ENCODE data around the gene SCYGR2. TPM values are rescaled to one million over a fixed set of nuclear protein-coding genes. Genes with fewer than 3 reads are reported as not detected.
"Not testable (repeated sequence)": the region's sequence is repeated elsewhere in the genome, so short reads cannot be mapped to it uniquely, and the experiment has no call there.

SCYGR2 gene
- total RNA-seq (2014; rRNA removed; shearing (Covaris generic)) (not detected in 2 replicates), polyA plus RNA-seq (2016; fragmentation: Nextera tagmentation; extraction: Ambion mirVana) (not detected in 2 replicates)

DNA sequence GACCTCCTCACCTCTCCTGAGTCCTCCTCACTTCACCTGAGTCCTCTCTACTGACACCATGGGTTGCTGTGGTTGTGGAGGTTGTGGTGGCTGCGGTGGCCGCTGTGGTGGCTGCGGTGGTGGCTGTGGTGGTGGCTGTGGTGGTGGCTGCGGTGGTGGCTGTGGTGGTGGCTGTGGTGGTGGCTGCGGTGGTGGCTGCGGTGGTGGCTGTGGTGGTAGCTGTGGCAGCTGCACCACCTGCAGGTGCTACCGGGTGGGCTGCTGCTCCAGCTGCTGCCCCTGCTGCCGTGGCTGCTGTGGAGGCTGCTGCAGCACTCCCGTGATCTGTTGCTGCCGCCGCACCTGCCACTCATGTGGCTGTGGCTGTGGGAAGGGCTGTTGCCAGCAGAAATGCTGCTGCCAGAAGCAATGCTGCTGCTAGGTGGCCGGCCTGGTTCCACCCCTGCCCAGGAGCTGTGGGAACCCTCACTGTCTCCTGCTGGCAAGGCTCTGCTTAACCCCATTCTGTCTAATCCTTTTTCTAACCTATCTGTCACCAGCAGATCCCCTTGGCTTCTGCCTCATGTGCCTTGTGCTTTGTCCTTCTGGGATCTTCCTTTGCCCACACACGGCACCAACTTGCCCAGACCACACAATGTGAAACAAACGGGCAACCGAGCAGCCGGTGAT is at the start of gene SCYGR2:
TSS of gene SCYGR2 (plus strand) at position 59 of the 669 bp plus-strand sequence. CDS start at position 59, 0 bp downstream.
- in situ Hi-C loops (cut with MboI); H2AFZ ChIP-seq; H3K27ac ChIP-seq: not testable (repeated sequence)

DNA sequence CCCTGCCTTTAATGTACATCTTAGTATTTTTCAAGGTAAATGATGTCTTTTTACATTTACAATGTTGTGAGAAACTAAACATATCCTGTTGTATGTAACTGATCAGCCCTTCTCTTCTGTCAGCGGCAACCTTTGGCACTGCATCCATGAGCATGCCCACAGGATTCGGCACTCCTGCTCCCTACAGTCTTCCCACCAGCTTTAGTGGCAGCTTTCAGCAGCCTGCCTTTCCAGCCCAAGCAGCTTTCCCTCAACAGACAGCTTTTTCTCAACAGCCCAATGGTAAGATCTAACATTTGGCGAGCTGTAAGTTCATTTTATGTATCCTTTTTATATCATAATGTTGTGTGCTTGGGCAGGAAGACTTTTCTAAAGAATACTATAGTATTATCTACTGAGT is 46.9 kb upstream of the SCYGR2 start:
- peaks cover 53% of the 10 kb centered on the region for H3K79me2 ChIP-seq (ENCODE audit: insufficient read depth)
- WGBS, 2 experiments (ENCODE audit: low coverage in 1 of 2, low lambda C conversion rate in 2 of 2, missing lambda C conversion rate in 2 of 2), result 97 to 99% methylated on average over 3 of the region's 3 CpGs

More for the DNA sequence above, at the start of gene SCYGR2:
- not testable (repeated sequence) for H3K4me3 ChIP-seq; DNase-seq; H3K27me3 ChIP-seq (replicated peaks; ENCODE audit: insufficient read depth); H3K36me3 ChIP-seq (ENCODE audit: low read depth); H4K20me1 ChIP-seq (ENCODE audit: insufficient read depth); H3K4me2 ChIP-seq (ENCODE audit: unreplicated experiment); H3K9ac ChIP-seq; H3K4me1 ChIP-seq (ENCODE audit: insufficient read depth); H3F3A ChIP-seq (ENCODE audit: insufficient read depth); H3K9me3 ChIP-seq (ENCODE audit: low read depth); H3K79me2 ChIP-seq (ENCODE audit: insufficient read depth); H3K9me2 ChIP-seq (ENCODE audit: insufficient read depth)
- 69 to 79% methylated on average over 15 to 16 of the region's 16 CpGs for WGBS, 2 experiments (ENCODE audit: low coverage in 1 of 2, low lambda C conversion rate in 2 of 2, missing lambda C conversion rate in 2 of 2)

GRCh38 chr2:227562581-227562980 is 36.1 kb upstream of the SCYGR2 start:
- in situ Hi-C loops (cut with MboI), result no loop called here
- H3K9me3 ChIP-seq (ENCODE audit: low read depth), result no peaks in the 10 kb centered on the region
- TF ChIP-seq EZH2 (IDR thresholded peaks at IDR 0.05; ENCODE audit: insufficient read depth, poor library complexity, severe bottlenecking), result no peak
- TF ChIP-seq EZH2phosphoT487 (IDR thresholded peaks at IDR 0.05; ENCODE audit: insufficient read depth, low read depth), result no peak

More for the DNA sequence above, 46.9 kb upstream of the SCYGR2 start:
- Histone ChIP-seq H3K4me1 (ENCODE audit: insufficient read depth) (no peaks in the 10 kb centered on the region), H3K9ac (no peak overlapping the region), H3K27ac (no peak overlapping the region), H3K36me3 (ENCODE audit: low read depth) (peaks cover 86% of the 10 kb centered on the region), H3K9me3 (ENCODE audit: low read depth) (no peaks in the 10 kb centered on the region), H4K20me1 (ENCODE audit: insufficient read depth) (no peaks in the 10 kb centered on the region), H3K27me3 (replicated peaks; ENCODE audit: insufficient read depth) (no peaks in the 10 kb centered on the region), H3F3A (ENCODE audit: insufficient read depth) (peaks cover 12% of the 10 kb centered on the region; the same call in 1 of the 2 replicates), H3K4me3 (no peak overlapping the region), H3K9me2 (ENCODE audit: insufficient read depth) (no peaks in the 10 kb centered on the region), H2AFZ (no peak overlapping the region), H3K4me2 (ENCODE audit: unreplicated experiment) (no peak overlapping the region)
- TF ChIP-seq EZH2phosphoT487 (IDR thresholded peaks at IDR 0.05; ENCODE audit: insufficient read depth, low read depth) (no peak), EZH2 (IDR thresholded peaks at IDR 0.05; ENCODE audit: insufficient read depth, poor library complexity, severe bottlenecking) (no peak)
- DNase-seq, result no peak
- in situ Hi-C loops (cut with MboI), result no loop called here

GRCh38 chr2:227565080-227565479 is 33.6 kb upstream of the SCYGR2 start:
- Histone ChIP-seq H3K9ac (no peak overlapping the region), H3K4me1 (ENCODE audit: insufficient read depth) (no peaks in the 10 kb centered on the region), H3K27ac (no peak overlapping the region), H3K79me2 (ENCODE audit: insufficient read depth) (no peaks in the 10 kb centered on the region), H3F3A (ENCODE audit: insufficient read depth) (0 out of 2 replicates have a peak, but pooled peaks cover 5% of the 10 kb centered on the region), H3K4me2 (ENCODE audit: unreplicated experiment) (no peak overlapping the region), H3K4me3 (no peak overlapping the region), H3K9me2 (ENCODE audit: insufficient read depth) (no peaks in the 10 kb centered on the region), H3K9me3 (ENCODE audit: low read depth) (no peaks in the 10 kb centered on the region), H3K36me3 (ENCODE audit: low read depth) (peaks cover 16% of the 10 kb centered on the region; the same call in 1 of the 2 replicates), H4K20me1 (ENCODE audit: insufficient read depth) (no peaks in the 10 kb centered on the region), H3K27me3 (replicated peaks; ENCODE audit: insufficient read depth) (no peaks in the 10 kb centered on the region), H2AFZ (no peak overlapping the region)
- 93 to 100% methylated on average over 1 of the region's 1 CpG for WGBS, 2 experiments (ENCODE audit: low coverage in 1 of 2, low lambda C conversion rate in 2 of 2, missing lambda C conversion rate in 2 of 2)
- in situ Hi-C loops (cut with MboI), result no loop called here
- DNase-seq, result no peak
- no peak for TF ChIP-seq EZH2phosphoT487 (IDR thresholded peaks at IDR 0.05; ENCODE audit: insufficient read depth, low read depth)
- no peak for TF ChIP-seq EZH2 (IDR thresholded peaks at IDR 0.05; ENCODE audit: insufficient read depth, poor library complexity, severe bottlenecking)

More at GRCh38 chr2:227562581-227562980, 36.1 kb upstream of the SCYGR2 start:
- no peaks in the 10 kb centered on the region for H3F3A ChIP-seq (ENCODE audit: insufficient read depth)
- H3K36me3 ChIP-seq (ENCODE audit: low read depth), result peaks cover 33% of the 10 kb centered on the region
- no peak overlapping the region for H3K27ac ChIP-seq
- DNase-seq, result no peak
- H3K79me2 ChIP-seq (ENCODE audit: insufficient read depth), result no peaks in the 10 kb centered on the region
- H2AFZ ChIP-seq, result no peak overlapping the region
- H3K4me1 ChIP-seq (ENCODE audit: insufficient read depth), result no peaks in the 10 kb centered on the region
- no peak overlapping the region for H3K9ac ChIP-seq
- H3K9me2 ChIP-seq (ENCODE audit: insufficient read depth), result no peaks in the 10 kb centered on the region
- H3K27me3 ChIP-seq (replicated peaks; ENCODE audit: insufficient read depth), result no peaks in the 10 kb centered on the region
- H3K4me2 ChIP-seq (ENCODE audit: unreplicated experiment), result no peak overlapping the region
- H4K20me1 ChIP-seq (ENCODE audit: insufficient read depth), result no peaks in the 10 kb centered on the region
- no peak overlapping the region for H3K4me3 ChIP-seq

All from GM23248 (cell line).